GM19239 (cell line): Measurements from ENCODE around the gene COMMD7.
"Not testable (repeated sequence)": the region's sequence is repeated elsewhere in the genome, so short reads cannot be mapped to it uniquely, and the experiment has no call there.

ENCODE experiments used
- DNase-seq: peaks from one replicate; pipeline ENCODE4 v3.0.0; 2011; ENCODE audit warnings: low spot score; ENCODE audit not compliant: insufficient read length
- FAIRE-seq: peaks from 2 replicates; lab custom pipeline; 2011; peaks lifted over from hg19 to GRCh38; lab: Jason Lieb, UNC

COMMD7 gene

DNA sequence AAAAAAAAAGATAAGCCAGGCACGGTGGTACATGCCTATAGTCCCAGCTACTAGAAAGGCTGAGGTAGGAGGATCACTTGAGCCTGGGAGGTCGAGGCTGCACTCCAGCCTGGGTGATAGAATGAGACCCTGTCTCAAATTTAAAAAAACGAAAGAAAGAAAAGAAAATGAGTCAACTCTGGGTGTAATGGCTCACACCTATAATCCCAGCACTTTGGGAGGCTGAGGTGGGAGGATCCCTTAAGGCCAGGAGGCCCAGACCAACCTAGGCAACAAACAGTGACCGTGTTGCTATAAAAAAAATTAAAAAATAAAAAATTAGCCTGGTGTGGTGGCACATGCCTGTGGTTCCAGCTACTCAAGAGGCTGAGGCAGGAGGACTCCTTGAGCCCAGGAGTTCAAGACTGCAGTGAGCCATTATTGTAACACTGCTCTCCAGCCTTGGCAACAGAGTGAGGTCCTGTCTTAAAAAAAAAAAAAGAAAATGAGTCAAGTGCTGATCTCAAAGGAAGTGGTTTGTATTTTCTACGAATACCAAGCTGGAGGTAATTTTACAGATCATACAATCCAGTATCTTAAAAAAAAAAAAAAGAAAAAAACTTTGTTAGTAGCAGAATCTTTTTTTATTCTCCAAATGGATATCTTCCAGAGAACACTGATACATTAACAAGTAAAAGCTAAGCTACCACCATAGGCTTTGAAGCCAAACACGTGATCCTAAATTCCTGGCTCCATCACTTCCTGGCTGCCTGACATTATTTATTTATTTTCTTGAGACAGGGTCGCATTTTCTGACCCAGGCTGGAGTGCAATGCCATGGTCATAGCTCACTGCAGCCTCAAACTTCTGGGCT, 5.7 kb downstream of the COMMD7 start:
- FAIRE-seq: no peak
- no peak for DNase-seq

DNA sequence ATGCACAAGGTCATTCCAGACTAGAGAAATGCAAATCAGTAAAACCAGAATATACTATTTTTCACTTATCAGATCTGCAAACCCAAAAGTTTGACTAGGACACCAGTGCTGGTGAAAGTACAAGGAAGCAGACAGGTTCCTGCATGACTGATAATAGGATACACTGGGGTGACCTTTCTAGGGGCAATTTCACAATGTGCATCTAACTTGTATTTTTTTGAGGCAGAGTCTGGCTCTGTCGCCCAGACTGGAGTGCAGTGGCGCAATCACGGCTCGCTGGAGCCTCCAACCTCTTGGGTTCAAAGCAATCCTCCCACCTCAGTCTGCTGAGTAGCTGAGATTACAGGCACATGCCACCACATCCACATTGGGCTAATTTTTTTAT, 11.4 kb downstream of the COMMD7 start:
- FAIRE-seq (no peak), DNase-seq (no peak)

DNA sequence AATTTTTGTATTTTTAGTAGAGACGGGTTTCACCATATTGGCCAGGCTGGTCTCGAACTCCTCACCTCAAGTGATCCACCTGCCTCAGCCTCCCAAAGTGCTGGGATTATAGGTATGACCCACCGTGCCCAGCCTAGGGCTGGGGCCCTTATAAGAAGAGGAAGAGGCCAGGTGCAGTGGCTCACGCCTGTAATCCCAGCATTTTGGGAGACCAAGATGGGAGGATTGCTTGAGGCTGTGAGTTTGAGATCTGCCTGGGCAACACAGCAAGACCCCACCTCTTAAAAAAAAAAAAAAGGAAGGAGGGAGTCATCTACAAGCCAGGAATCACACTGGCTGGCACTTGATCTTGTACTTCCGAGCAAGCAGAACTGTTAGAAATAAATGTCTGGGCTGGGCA, 13.9 kb downstream of the COMMD7 start:
- FAIRE-seq, DNase-seq: not testable (repeated sequence)

- DNase-seq, FAIRE-seq: not testable (repeated sequence)
These were observed 14.8 kb downstream of the COMMD7 start for GRCh38 chr20:32728435-32728834.

- DNase-seq (no peak), FAIRE-seq (no peak)
These were observed 15.6 kb downstream of the COMMD7 start for GRCh38 chr20:32727683-32728082.

- DNase-seq: no peak
- no peak for FAIRE-seq
These were observed 24.4 kb downstream of the COMMD7 start for GRCh38 chr20:32718749-32719348.

DNA sequence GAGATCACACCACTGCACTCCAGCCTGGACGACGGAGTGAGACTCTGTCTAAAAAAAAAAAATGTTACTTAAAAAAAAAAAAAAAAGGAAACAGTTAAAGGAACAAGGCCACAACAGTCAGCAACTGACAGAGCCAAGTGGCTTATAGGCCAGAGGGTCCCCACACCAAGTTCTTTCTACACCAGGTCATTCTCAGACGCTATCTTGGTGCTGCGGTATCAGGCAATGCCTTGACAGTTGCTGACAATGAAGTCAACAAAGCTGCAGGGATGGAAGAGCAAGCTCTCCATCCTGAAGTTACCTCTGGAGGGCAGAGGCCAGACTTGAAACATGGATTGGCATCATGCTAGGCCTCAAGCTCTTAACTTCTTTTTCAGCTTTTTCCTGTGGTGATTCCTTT, 31.9 kb downstream of the COMMD7 start:
- no peak for DNase-seq
- FAIRE-seq: no peak

DNA sequence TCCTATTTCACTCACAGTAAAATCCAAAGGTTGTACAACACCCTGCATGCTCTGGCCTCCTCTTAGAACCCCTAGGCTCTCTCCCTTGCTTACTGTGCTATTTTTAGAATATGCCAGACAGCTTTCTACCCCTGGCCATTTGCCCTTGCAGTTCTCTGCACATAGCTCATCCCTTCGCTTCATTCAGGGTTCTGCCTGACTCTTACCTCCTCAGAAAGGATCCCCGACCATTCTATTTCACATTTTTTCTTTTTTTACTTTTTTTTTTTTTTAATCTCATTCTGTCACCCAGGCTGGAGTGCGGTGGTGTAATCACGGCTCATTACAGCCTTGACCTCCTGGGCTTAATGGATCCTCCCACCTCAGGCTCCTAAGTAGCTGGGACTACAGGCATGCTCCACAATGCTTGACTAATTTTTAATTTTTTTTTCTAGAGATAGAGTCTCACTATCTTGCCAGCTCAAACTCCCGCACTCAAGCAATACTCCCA, 33.6 kb downstream of the COMMD7 start:
- DNase-seq: no peak
- no peak for FAIRE-seq

DNA sequence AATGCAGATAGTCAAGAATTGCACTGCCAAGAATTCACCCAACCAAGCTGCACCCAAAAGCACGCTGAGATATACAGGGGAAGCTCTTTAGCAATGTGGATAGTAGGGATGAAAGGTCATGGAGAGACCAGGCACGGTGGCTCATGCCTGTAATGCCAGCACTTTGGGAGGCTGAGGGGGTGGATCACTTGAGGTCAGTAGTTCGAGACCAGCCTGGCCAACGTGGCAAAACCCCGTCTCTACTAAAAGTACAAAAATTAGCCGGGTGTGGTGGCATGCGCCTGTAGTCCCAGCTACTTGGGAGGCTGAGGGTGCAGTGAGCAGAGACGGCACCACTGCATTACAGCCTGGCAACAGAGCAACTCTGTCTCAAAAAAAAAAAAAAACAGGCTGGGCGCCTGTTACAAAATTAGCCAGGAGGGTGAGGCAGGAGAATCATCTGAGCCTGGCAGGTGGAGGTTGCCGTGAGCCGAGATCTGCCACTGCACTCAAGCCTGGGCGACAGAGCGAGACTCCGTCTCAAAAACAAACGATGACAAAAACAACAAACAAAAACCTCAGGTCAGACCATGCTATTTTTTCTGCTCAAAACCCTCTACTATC, 34.1 kb downstream of the COMMD7 start:
- not testable (repeated sequence) for DNase-seq, FAIRE-seq

GRCh38 chr20:32707691-32708581, 35.3 kb downstream of the COMMD7 start:
- DNase-seq: no peak
- FAIRE-seq: no peak

- DNase-seq (no peak), FAIRE-seq (no peak)
These were observed 36.8 kb downstream of the COMMD7 start for GRCh38 chr20:32706486-32706885.

- no peak for DNase-seq
- no peak for FAIRE-seq
These were observed 40.4 kb downstream of the COMMD7 start for GRCh38 chr20:32702706-32703425.

DNA sequence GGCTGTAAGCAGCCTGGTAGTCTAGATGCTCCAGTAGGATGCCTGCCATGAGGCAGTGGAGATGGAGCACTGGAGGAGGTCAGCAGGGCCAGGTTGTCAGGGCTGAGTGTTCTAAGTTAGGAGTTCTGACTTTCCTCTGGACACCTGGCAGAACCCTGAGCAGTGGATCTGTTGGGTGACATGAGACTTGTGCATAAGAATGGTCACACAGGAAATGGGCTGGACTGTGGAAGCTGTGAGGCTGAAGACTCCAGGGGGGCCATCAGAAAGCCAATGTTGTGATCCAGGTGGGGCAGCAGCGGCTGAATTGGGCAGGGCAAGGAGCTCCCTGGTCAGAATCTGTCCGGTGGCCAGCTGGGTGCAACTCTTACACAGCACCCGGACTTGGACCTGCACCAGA, 45.7 kb downstream of the COMMD7 start:
- DNase-seq: no peak
- no peak for FAIRE-seq

GRCh38 chr20:32695089-32695488, 48.2 kb downstream of the COMMD7 start:
- no peak for DNase-seq
- no peak for FAIRE-seq

DNA sequence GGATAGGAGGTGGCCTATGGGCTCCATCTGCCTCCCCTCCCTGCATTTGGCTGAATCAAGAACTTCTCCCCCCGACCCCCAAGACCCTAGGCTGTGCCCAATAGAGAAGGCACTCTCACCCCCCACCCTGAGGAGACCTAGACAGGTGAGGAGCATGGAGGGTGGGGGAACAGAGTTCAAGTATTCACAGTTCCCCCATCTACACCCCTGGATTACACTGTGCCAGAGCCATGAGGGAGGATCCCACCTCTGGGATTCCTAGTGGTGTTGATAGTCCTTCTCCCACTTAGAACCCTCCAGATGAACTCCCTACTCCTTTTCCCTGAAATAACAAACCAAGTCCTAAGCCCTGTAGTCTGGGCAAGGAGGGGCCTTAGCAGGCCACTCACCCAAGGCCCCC, 54.3 kb downstream of the COMMD7 start:
- not testable (repeated sequence) for FAIRE-seq, DNase-seq

DNA sequence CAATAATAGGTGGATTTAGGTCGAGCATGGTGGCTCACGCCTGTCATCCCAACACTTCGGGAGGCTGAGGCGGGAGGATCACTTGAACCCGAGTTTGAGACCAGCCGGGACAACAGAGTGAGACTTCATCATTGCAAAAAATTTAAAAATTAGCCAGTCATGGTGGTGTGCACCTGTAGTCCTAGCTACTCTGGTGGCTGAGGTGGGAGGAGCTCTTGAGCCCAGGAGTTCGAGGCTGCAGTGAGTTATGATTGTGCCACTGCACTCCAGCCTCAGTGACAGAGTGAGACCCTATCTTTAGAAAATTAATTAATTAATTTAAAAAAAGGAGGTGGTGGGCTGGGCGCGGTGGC, 56.1 kb downstream of the COMMD7 start:
- FAIRE-seq (no peak), DNase-seq (no peak)

- no peak for FAIRE-seq
- no peak for DNase-seq
These were observed 56.6 kb downstream of the COMMD7 start for GRCh38 chr20:32686530-32687179.

DNA sequence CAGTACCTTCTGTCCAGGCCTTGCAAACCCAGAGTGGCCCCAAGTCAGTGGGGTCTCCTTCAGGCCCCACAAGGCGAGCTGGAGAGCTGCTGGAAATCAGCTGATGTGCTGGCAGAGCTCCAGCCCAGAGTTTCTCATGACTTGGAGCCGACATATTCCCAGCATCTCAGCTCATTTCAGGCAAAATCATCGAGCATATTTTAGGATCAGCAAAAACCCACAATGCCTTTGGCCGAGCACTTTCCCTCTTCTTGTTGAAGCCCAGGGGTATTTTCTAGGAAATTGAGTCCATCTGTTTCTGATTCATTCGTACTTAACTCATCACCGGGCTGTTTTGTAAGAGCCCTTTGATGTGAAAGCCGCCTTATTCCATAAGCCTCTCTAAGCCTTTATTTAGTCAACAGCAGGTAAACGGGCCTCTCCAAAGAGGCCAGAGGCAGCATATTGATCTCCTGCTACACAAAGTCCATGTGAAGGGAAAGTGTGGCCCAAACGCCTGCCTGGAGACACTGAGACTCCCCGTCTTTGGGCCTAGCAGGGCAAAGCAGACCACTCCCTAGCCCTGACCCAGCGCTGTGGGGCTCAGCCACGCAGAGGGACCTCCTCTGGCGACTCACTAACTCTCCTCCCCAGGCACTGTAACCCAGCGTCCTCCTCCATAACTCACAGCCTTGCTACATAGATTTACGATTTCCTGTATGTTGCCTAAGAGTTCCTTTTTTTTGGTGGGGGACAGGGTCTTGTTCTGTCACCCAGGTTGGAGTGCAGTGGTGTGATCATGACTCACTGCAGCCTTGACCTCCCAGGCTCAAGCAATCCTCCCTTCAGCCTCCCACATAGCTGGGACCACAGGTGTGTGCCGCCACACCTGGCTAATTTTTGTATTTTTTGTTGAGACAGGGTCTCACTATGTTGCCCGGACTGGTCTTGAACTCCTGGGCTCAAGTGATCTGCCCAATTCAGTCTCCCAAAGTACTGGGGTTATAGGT, 57.4 kb downstream of the COMMD7 start:
- FAIRE-seq: no peak
- DNase-seq: no peak
